IMR-90 (cell line): Measurements from ENCODE around the gene DIP2C. TPM values are rescaled to one million over a fixed set of nuclear protein-coding genes. Genes with fewer than 3 reads are reported as not detected.

Source experiments
- ATAC-seq: fragments of 200-7000 bp; cut with Tn5 transposase; 2 replicates; pipeline ENCODE4 v1.9.1; 2020; ENCODE audit warnings: low read depth, mild to moderate bottlenecking, moderate library complexity
- BruUV-seq: library from RNA; stranded (reverse); fragments of 400-500 nt; replicated peaks from 2 replicates; lab custom pipeline; 2021; lab: Mats Ljungman, UMichigan
- CTCF ChIA-PET: fragments of 300-600 bp; formaldehyde crosslinking; extraction: SDS; loops from one replicate; lab custom pipeline; 2021; ENCODE audit warnings: antibody characterized with exemption; lab: Yijun Ruan, JAX
- POLR2A ChIA-PET: fragments of 300-600 bp; sonication (Branson Sonifier 250); formaldehyde crosslinking; loops from one replicate; lab custom pipeline; 2022; ENCODE audit warnings: antibody characterized with exemption; ENCODE audit not compliant: unreplicated experiment; lab: Charles Lee
- DNase-seq: peaks from one replicate; pipeline ENCODE4 v3.0.0; 2013
- H2AFZ ChIP-seq: replicated peaks from 2 replicates; pipeline ENCODE3; 2013; ENCODE audit warnings: low read length, mild to moderate bottlenecking; ENCODE audit not compliant: poor library complexity
- H2AK5ac ChIP-seq: 2 replicates; pipeline ENCODE4 v1.6.1; 2013; ENCODE audit warnings: low read depth, low read length, inconsistent platforms
- H2AK9ac ChIP-seq: replicated peaks from 2 replicates; pipeline ENCODE3; 2013; ENCODE audit warnings: mild to moderate bottlenecking, low read depth, low read length, moderate library complexity; ENCODE audit not compliant: poor library complexity
- H2BK120ac ChIP-seq: 2 replicates; pipeline ENCODE4 v1.6.1; 2013; ENCODE audit warnings: low read depth, low read length, inconsistent platforms
- H2BK15ac ChIP-seq: 3 replicates; pipeline ENCODE4 v1.6.1; 2013; ENCODE audit warnings: low read depth, low read length, inconsistent platforms
- H2BK20ac ChIP-seq: 2 replicates; pipeline ENCODE4 v1.6.1; 2013; ENCODE audit warnings: low read depth, mild to moderate bottlenecking, inconsistent platforms, low read length, moderate library complexity
- H2BK5ac ChIP-seq: 2 replicates; pipeline ENCODE4 v1.6.1; 2013; ENCODE audit warnings: mild to moderate bottlenecking, low read depth, low read length, inconsistent platforms; ENCODE audit not compliant: poor library complexity, severe bottlenecking
- H3K14ac ChIP-seq: replicated peaks from 2 replicates; pipeline ENCODE4 v1.6.1; 2013; ENCODE audit warnings: low read depth, low read length, inconsistent platforms
- H3K18ac ChIP-seq: 2 replicates; pipeline ENCODE4 v1.6.1; 2013; ENCODE audit warnings: low read depth, low read length, control low read depth
- H3K23ac ChIP-seq: 2 replicates; pipeline ENCODE4 v1.6.1; 2013; ENCODE audit warnings: low read depth, low read length, inconsistent platforms
- H3K27ac ChIP-seq: 2 replicates; pipeline ENCODE4 v1.5.1; 2013; ENCODE audit warnings: mild to moderate bottlenecking, control low read depth, low read length; ENCODE audit not compliant: insufficient read depth
- H3K27me3 ChIP-seq: 2 replicates; pipeline ENCODE4 v1.6.1; 2013; ENCODE audit warnings: low read length; ENCODE audit not compliant: control insufficient read depth, insufficient read depth
- H3K36me3 ChIP-seq: 2 replicates; pipeline ENCODE4 v1.6.1; 2013; ENCODE audit warnings: low read length, mixed read lengths; ENCODE audit not compliant: control insufficient read depth, insufficient read depth
- H3K4ac ChIP-seq: 2 replicates; pipeline ENCODE4 v1.6.1; 2013; ENCODE audit warnings: low read depth, low read length, inconsistent platforms
- H3K4me1 ChIP-seq: 2 replicates; pipeline ENCODE4 v1.6.1; 2013; ENCODE audit warnings: low read length, mixed read lengths; ENCODE audit not compliant: control insufficient read depth, insufficient read depth
- H3K4me2 ChIP-seq: 2 replicates; pipeline ENCODE4 v1.6.1; 2013; ENCODE audit warnings: low read depth, mild to moderate bottlenecking, control low read depth, low read length, moderate library complexity
- H3K4me3 ChIP-seq: 2 replicates; pipeline ENCODE4 v1.5.1; 2013; ENCODE audit warnings: low read depth, mild to moderate bottlenecking, control low read depth, low read length, moderate library complexity; ENCODE audit not compliant: insufficient read depth
- H3K56ac ChIP-seq: 2 replicates; pipeline ENCODE4 v1.6.1; 2013; ENCODE audit warnings: low read length, inconsistent platforms; ENCODE audit not compliant: insufficient read depth; ENCODE audit errors: extremely low read depth
- H3K79me1 ChIP-seq, 2 experiments: 2 replicates each; pipeline ENCODE4 v1.6.1; 2013; ENCODE audit warnings: low read length in 2 of 2, inconsistent platforms in 1 of 2, low read depth in 1 of 2
- H3K9ac ChIP-seq: 2 replicates; pipeline ENCODE4 v1.6.1; 2013; ENCODE audit warnings: low read depth, low read length, control low read depth
- H3K9me1 ChIP-seq: 2 replicates; pipeline ENCODE4 v1.6.1; 2013; ENCODE audit warnings: low read length, inconsistent platforms; ENCODE audit not compliant: insufficient read depth
- H3K9me3 ChIP-seq: 2 replicates; pipeline ENCODE4 v1.6.1; 2013; ENCODE audit warnings: low read length; ENCODE audit not compliant: control insufficient read depth, insufficient read depth
- H4K20me1 ChIP-seq: 2 replicates; pipeline ENCODE4 v1.6.1; 2013; ENCODE audit warnings: low read length, inconsistent platforms; ENCODE audit not compliant: insufficient read depth
- H4K5ac ChIP-seq: 2 replicates; pipeline ENCODE4 v1.6.1; 2013; ENCODE audit warnings: mild to moderate bottlenecking, low read depth, low read length, control low read depth
- H4K8ac ChIP-seq, 2 experiments: 2 replicates each; pipeline ENCODE4 v1.6.1; 2013; ENCODE audit warnings: low read depth in 2 of 2, low read length in 2 of 2, control low read depth in 1 of 2, inconsistent platforms in 1 of 2
- H4K91ac ChIP-seq: 2 replicates; pipeline ENCODE4 v1.6.1; 2013; ENCODE audit warnings: low read depth, low read length, inconsistent platforms; ENCODE audit not compliant: insufficient read depth
- BHLHE40 ChIP-seq: fragments of 150-350 bp; IDR thresholded peaks from 2 replicates; pipeline ENCODE4 v1.6.1; 2016; ENCODE audit warnings: mild to moderate bottlenecking, low read depth, low read length
- CEBPB ChIP-seq: IDR thresholded peaks from 2 replicates; pipeline ENCODE4 v1.6.1; 2012; ENCODE audit warnings: low read depth, low read length, improper control_type of control experiment
- CTCF ChIP-seq: conservative IDR thresholded peaks from 2 replicates; pipeline ENCODE4 v1.5.1; 2012; ENCODE audit warnings: mild to moderate bottlenecking, low read depth, low read length, improper control_type of control experiment
- ELK1 ChIP-seq: fragments of 150-350 bp; IDR thresholded peaks from 2 replicates; pipeline ENCODE4 v1.6.1; 2016; ENCODE audit warnings: low read depth, mild to moderate bottlenecking, low read length, moderate library complexity, borderline replicate concordance
- FOS ChIP-seq: fragments of 150-350 bp; IDR thresholded peaks from 2 replicates; pipeline ENCODE4 v1.6.1; 2016; ENCODE audit warnings: low read depth, low read length
- MAFK ChIP-seq: IDR thresholded peaks from 2 replicates; pipeline ENCODE4 v1.6.1; 2012; ENCODE audit warnings: low read depth, low read length, improper control_type of control experiment
- MAZ ChIP-seq: IDR thresholded peaks from 2 replicates; pipeline ENCODE4 v1.6.1; 2012; ENCODE audit warnings: low read depth, mild to moderate bottlenecking, low read length, improper control_type of control experiment, moderate library complexity, borderline replicate concordance
- MXI1 ChIP-seq: IDR thresholded peaks from 2 replicates; pipeline ENCODE4 v1.6.1; 2012; ENCODE audit warnings: low read depth, mild to moderate bottlenecking, low read length, moderate library complexity, borderline replicate concordance
- NFE2L2 ChIP-seq: fragments of 150-350 bp; IDR thresholded peaks from 2 replicates; pipeline ENCODE4 v1.6.1; 2016; ENCODE audit warnings: low read depth, mild to moderate bottlenecking, low read length
- POLR2A ChIP-seq: IDR thresholded peaks from 2 replicates; pipeline ENCODE4 v1.6.1; 2012; ENCODE audit warnings: mild to moderate bottlenecking, low read depth, low read length
- RFX5 ChIP-seq: IDR thresholded peaks from 2 replicates; pipeline ENCODE4 v1.8.0; 2012; ENCODE audit warnings: low read depth, mild to moderate bottlenecking, low read length, moderate library complexity
- USF2 ChIP-seq: fragments of 150-350 bp; IDR thresholded peaks from 2 replicates; pipeline ENCODE4 v1.6.1; 2017; ENCODE audit warnings: mild to moderate bottlenecking, antibody characterized with exemption, low read length, low read depth
- WGBS, 2 experiments: methylation state at CpG; one replicate each; pipeline versions ENCODE4 v1.1.5 to v1.1.7; 2013; ENCODE audit warnings: missing lambda C conversion rate in 2 of 2; ENCODE audit not compliant: insufficient read length in 1 of 2; ENCODE audit errors: extremely low coverage in 2 of 2; 5-methylcytosine and 5-hydroxymethylcytosine counted together
- dilution Hi-C: fragments of 300-500 bp; cut with HindIII; formaldehyde crosslinking; loops from one replicate; pipeline ENCODE4 v1.14.3; 2018; ENCODE audit warnings: low sequenced_read_pairs; ENCODE audit not compliant: unreplicated experiment
- in situ Hi-C: fragments of 300-500 bp; cut with MboI; formaldehyde crosslinking; loops from 3 replicates; pipeline ENCODE4 v1.14.3; 2019; ENCODE audit warnings: low sequenced_read_pairs, inconsistent platforms, mixed read lengths
- intact Hi-C: fragments of 100-400 bp; cut with micrococcal nuclease; formaldehyde crosslinking; loops from 2 replicates; pipeline ENCODE4 v1.10.0; 2022
- polyA plus RNA-seq, 3 experiments: library from polyadenylated mRNA; depleted of rRNA; stranded (reverse); fragments of >200 nt; gene quantifications; 2 replicates each; pipeline ENCODE4 v1.2.3, GENCODE V29; 2012; ENCODE audit warnings: low replicate concordance in 1 of 3
- total RNA-seq: library from RNA; depleted of rRNA; stranded (reverse); fragments of >200 nt; gene quantifications from 2 replicates; pipeline ENCODE4 v1.2.3, GENCODE V29; 2012

The DIP2C gene
- total and polyA plus RNA-seq, 2 of the 4 experiments (the other 2 are of a cell fraction), result 8.6 to 17.3 TPM

GRCh38 chr10:621981-622740, 67.3 kb downstream of the DIP2C start:
- BruUV-seq, result no TSS peak
- intact Hi-C loops, result no loop called here
- TF ChIP-seq CEBPB (no peak), POLR2A (no peak), USF2 (no peak), NFE2L2 (no peak), FOS (no peak), MAZ (no peak), ELK1 (no peak), MAFK (no peak), BHLHE40 (no peak), RFX5 (no peak), MXI1 (no peak), CTCF (no peak)

More at GRCh38 chr10:621981-622740, 67.3 kb downstream of the DIP2C start:
- in situ Hi-C loops, result no loop called here
- Histone ChIP-seq H2BK15ac (peak overlapping the region; percentile 9; the same call in 1 of the 3 replicates), H3K36me3 (peaks cover 2% of the 10 kb centered on the region; the same call in 1 of the 2 replicates), H2BK5ac (no peak overlapping the region), H3K23ac (peak overlapping the region; percentile 52; the same call in 1 of the 2 replicates), H3K9me1 (peaks cover 38% of the 10 kb centered on the region), H2BK120ac (peak overlapping the region; percentile 20; the same call in 1 of the 2 replicates), H3K9ac (no peak overlapping the region), H3K18ac (no peak overlapping the region), H3K4me1 (peaks cover 37% of the 10 kb centered on the region), H3K4me3 (no peak overlapping the region), H3K4ac (peak overlapping the region; percentile 41; the same call in 1 of the 2 replicates), H3K14ac (peak overlapping the region; percentile 24; the same call in 1 of the 2 replicates), H4K5ac (no peak overlapping the region), H3K79me1 (peaks cover 33 to 98% of the 10 kb centered on the region in 2 experiments), H2AK9ac (no peak overlapping the region), H2AFZ (no peak overlapping the region), H4K8ac (0 out of 4 replicates have a peak overlapping the region, but pooled peaks of 1 of the 2 experiments have one; percentile 30), H4K20me1 (peaks cover 74% of the 10 kb centered on the region), H3K9me3 (no peaks in the 10 kb centered on the region), H4K91ac (no peak overlapping the region; the same call in 1 of the 2 replicates), H3K27ac (no peak overlapping the region), H2AK5ac (peak overlapping the region; percentile 3; the same call in 1 of the 2 replicates), H3K27me3 (no peaks in the 10 kb centered on the region), H3K56ac (no peak overlapping the region), H3K4me2 (no peak overlapping the region), H2BK20ac (peak overlapping the region; percentile 8; the same call in 1 of the 2 replicates)
- WGBS, 2 experiments, result 0% methylated on average over 1 of the region's 13 CpGs; no CpG with 5 or more reads in 1 of the 2 experiments
- DNase-seq, result peak; percentile 33
- peak; percentile 22; the same call in 1 of the 2 replicates for ATAC-seq
- ChIA-PET POLR2A (no interaction called here), CTCF (no interaction called here)
- dilution Hi-C loops, result no loop called here
